CD4-positive, alpha-beta T cell treated with Interleukin-1 beta for 1 hour (primary cell): Measurements from ENCODE around the gene FBXO34.
A peak's percentile ranks its signal among the peaks of the same experiment; 100 is the strongest.
"Not testable (repeated sequence)": the region's sequence is repeated elsewhere in the genome, so short reads cannot be mapped to it uniquely, and the experiment has no call there.

ENCODE experiments used
- DNase-seq, 2 donors: peaks; one replicate each; pipeline ENCODE4 v3.0.0-alpha.2; 2020 to 2022

FBXO34 gene

GRCh38 chr14:55313480-55313879 lies 42.3 kb downstream of the FBXO34 start:
- DNase-seq, result no peak

- no peak for DNase-seq
Measured at GRCh38 chr14:55314449-55314848, 43.2 kb downstream of the FBXO34 start.

- no peak for DNase-seq
Measured at GRCh38 chr14:55316564-55316963, 45.3 kb downstream of the FBXO34 start.

- DNase-seq, result no peak
Measured at GRCh38 chr14:55317542-55318306, 46.5 kb downstream of the FBXO34 start.

GRCh38 chr14:55318694-55319093 lies 47.5 kb downstream of the FBXO34 start:
- no peak for DNase-seq

GRCh38 chr14:55323910-55324309 lies 52.7 kb downstream of the FBXO34 start:
- no peak for DNase-seq

- no peak for DNase-seq
Measured at GRCh38 chr14:55324812-55325211, 53.6 kb downstream of the FBXO34 start.

GRCh38 chr14:55327179-55327578 lies 56.0 kb downstream of the FBXO34 start:
- no peak for DNase-seq

GRCh38 chr14:55328317-55328716 lies 57.1 kb downstream of the FBXO34 start:
- DNase-seq, result no peak

GRCh38 chr14:55329999-55330710 lies 58.9 kb downstream of the FBXO34 start:
- no peak for DNase-seq

- DNase-seq, result peak; percentile 4 to 55
Measured at GRCh38 chr14:55332654-55333570, 61.7 kb downstream of the FBXO34 start.

- DNase-seq, result peak in 1 of 2 donors; percentile 42
Measured at GRCh38 chr14:55333711-55334485, 62.7 kb downstream of the FBXO34 start.

GRCh38 chr14:55336162-55336561 lies 64.9 kb downstream of the FBXO34 start:
- DNase-seq, result peak; percentile 15 to 33

GRCh38 chr14:55336691-55337090 lies 65.5 kb downstream of the FBXO34 start:
- no peak for DNase-seq

GRCh38 chr14:55339770-55340169 lies 68.5 kb downstream of the FBXO34 start:
- DNase-seq, result no peak

- no peak for DNase-seq
Measured at GRCh38 chr14:55340482-55340881, 69.3 kb downstream of the FBXO34 start.

- no peak for DNase-seq
Measured at GRCh38 chr14:55341781-55342180, 70.6 kb downstream of the FBXO34 start.

- not testable (repeated sequence) for DNase-seq
Measured at GRCh38 chr14:55344582-55345163, 73.5 kb downstream of the FBXO34 start.

GRCh38 chr14:55347040-55347439 lies 75.8 kb downstream of the FBXO34 start:
- no peak for DNase-seq

- DNase-seq, result no peak
Measured at GRCh38 chr14:55347748-55348147, 76.5 kb downstream of the FBXO34 start.

- DNase-seq, result no peak
Measured at GRCh38 chr14:55348766-55349453, 77.7 kb downstream of the FBXO34 start.
